GM19452 (cell line): ENCODE measurements around the gene OBP2A.
"Not testable (repeated sequence)": the region's sequence is repeated elsewhere in the genome, so short reads cannot be mapped to it uniquely, and the experiment has no call there.

Experiments
- ATAC-seq: cut with Tn5 transposase; IDR thresholded peaks from one replicate; pipeline ENCODE4 v1.9.1; 2021; ENCODE audit not compliant: unreplicated experiment

The OBP2A gene

DNA sequence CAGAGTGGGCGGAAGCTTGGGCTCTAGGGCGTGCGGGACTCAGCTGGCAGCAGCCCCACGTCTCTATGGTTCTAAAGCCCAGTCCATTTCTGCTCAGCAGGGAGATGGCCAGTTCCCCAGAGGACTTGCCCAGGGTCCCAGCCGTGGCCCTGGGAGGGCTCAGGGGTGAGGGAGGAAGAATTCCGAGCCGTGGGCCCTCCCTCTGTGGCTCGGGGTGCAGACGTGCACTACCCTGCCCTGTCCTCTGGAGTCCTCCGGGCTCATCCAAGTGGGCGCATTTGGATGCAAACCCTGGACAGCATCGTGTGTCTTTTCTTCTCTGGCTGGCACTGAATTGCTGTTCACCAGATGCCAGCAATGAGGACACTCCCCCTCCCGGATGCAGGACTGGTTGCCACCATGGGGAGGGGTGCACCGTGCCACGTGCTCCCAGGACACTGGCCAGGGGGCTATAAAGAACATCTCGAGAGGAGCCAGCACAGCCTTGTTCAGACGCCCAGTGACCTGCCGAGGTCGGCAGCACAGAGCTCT, at the start of gene OBP2A:
Gene OBP2A (plus strand): TSS at position 481 of the 531 bp plus-strand sequence. CDS start 55 bp downstream, outside the sequence.
- ATAC-seq = not testable (repeated sequence)

DNA sequence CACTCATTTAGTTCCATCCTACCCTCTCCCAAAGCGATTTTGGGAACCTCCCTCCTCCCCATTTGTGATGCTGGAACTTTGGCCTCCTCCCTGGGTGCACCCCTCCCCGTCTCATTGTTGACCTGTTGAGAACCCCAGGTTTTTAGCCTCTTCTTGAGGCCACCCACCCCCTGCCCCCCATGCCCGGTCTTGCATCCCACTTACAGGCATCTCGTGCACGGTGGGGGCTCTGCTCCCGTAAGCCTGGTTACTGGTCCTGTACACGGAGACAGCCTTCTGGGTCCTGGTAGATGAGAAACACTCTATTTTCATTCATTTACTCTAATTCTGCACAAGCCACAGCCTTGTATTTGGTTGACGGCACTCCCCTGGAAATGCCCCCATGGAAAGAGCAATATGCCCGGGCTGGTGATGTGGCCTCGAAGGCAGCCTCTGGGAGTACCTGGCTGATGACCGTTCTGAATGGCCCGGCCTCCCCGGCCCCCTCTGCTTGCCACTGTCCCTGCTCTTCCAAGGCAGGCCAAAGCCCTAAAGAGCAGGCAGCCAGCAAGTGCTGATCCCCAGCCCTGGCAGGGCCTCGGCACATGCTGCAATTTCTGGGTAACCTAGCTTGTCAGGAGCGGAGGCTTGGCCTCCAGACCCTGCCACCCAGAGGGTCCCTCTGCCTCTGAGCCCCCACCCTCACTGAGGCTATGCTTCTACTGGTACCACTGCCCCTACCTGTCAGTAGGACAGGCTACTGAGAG, 47.4 kb upstream of the OBP2A start:
- no peak for ATAC-seq

- peak; percentile 41 for ATAC-seq
These were observed 46.4 kb upstream of the OBP2A start for GRCh38 chr9:135499326-135500070.

DNA sequence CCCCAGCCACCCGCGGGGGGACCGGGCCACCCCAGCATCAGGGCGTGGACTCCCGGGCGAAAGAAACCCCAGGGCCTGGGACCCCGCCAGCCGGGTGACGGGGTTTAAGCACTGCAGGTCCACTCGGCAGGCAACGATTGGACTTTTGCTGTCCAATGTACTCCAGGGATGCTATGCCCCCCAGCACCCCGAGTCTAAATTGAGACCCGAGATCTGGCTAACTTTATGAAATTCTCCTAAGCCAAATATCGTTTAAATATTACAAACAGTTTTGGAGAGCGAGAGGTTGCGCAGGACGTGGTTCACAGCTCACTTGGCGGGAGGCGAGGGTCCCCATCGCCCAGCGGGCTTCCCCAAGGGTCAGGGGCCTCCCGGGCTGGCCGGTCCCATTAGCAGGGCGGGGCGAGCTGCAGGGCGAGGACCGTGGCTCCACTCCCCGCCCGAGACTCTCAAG, 45.8 kb upstream of the OBP2A start:
- ATAC-seq = no peak

- peak; percentile 82 for ATAC-seq
These were observed 45.2 kb upstream of the OBP2A start, which contains the start of gene MRPS2 for GRCh38 chr9:135500525-135501260. Gene MRPS2 (plus strand): TSS chr9:135500682. CDS start chr9:135500711, 29 bp downstream.

DNA sequence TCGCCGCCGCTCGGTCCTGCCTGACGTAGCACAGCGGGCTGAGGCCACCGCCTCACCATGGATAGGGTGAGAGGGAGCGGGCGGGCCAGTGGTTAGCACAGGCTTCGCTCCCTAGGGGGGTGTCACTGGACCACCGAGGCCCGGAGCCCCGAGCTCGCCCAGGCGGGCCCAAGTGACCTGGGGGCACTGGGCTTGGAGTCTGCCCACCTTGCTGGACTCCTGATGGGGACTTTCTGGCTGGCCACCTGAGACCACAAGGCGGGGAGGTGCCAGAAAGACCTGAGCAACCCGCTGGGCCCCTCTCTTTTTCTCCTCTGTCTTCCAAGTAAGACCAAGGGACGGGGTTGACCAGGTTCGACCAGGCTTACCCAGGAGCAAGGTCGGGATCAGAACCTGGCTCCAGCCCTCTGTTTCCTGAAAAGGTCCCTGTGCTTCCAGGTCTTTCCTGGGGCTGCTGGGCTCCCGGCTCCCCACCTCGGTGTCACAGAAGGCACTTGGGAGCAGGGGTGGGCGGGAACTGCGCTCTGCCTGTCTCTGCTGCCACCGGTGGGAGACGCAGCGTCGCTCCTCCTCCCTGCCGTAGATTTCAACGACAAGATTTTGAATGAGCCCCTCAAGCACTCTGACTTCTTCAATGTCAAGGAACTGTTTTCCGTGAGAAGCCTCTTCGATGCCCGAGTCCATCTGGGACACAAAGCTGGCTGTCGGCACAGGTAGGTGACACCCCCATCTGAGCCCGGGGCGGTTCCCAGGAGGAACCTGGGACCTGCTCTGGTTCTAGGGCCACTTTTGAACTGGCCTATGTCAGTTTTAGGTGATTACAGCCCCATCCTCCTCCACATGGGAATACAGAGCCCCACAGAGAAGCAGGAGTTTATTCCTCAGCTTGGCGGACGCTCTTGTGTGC, 44.4 kb upstream of the OBP2A start:
- no peak for ATAC-seq

- ATAC-seq = no peak
These were observed 43.6 kb upstream of the OBP2A start for GRCh38 chr9:135502168-135502872.

DNA sequence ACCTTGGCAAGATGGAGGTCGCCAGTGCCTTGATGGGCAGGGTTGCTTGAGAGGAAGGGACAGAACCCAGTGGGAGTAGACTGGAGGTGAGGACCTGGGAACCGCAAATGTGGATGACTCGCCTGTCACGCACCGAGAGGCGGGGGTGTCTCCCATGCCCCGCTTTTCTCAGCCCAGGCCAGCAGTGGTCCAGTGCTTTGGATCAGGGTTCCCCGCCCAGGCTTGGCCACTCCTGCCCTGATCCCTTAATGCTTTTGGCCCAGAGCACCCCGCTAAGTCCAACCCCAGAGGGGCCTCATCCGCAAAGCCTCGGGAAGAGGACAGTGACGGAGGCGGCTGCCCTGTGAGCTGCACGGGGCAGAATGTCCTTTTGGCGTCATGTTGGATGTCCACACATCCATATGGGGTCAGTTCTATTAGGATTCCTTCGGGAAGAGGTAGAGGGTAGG, 43.0 kb upstream of the OBP2A start:
- no peak for ATAC-seq

- no peak for ATAC-seq
These were observed 42.3 kb upstream of the OBP2A start for GRCh38 chr9:135503371-135504261.

DNA sequence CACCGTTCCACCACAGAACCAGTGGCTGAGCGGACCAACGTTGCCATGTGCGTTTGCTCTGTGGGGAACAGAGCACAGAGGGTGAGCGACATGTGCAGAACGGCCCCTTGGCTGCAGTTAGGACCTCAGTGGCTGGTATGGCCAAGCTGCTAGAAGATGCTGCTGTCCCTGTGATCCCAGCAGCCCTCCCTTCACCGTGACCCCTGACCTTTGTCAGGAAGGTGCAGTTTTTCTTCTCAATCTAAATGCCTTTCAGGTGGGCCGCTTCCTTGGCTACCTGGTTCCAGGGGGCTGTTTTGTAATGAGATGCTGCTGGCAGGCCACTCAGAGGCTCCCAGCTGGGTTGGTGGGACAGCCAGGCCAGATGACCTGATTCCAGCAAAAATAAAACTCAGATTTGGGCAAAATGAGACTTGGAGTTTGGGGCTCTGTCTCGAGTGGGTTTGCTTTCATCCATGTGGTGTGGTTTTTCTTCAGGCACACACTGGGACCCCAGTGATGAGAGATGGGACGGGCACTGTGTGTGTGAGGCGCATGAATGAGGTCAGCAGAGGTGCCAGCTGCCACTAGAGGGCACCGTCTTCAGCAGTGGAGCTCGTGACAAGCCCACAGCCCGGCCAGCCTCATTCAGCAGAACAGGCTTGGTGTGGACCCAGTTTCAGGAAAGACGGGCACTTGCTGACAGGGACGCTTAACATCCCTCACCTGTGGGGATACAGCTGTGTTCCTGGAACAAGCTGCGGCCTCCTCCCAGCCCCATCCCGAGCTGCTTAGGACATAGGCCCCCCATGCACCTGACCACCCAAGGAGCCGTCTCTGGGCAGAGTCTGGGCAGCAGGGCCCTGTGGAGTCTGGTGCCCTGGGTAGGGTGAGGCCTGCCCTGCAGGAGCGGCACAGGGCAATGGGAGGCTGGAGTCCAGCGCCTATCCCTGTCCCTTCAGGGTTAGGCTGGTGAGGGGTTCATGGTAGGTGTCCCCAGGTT, 41.4 kb upstream of the OBP2A start:
- no peak for ATAC-seq

DNA sequence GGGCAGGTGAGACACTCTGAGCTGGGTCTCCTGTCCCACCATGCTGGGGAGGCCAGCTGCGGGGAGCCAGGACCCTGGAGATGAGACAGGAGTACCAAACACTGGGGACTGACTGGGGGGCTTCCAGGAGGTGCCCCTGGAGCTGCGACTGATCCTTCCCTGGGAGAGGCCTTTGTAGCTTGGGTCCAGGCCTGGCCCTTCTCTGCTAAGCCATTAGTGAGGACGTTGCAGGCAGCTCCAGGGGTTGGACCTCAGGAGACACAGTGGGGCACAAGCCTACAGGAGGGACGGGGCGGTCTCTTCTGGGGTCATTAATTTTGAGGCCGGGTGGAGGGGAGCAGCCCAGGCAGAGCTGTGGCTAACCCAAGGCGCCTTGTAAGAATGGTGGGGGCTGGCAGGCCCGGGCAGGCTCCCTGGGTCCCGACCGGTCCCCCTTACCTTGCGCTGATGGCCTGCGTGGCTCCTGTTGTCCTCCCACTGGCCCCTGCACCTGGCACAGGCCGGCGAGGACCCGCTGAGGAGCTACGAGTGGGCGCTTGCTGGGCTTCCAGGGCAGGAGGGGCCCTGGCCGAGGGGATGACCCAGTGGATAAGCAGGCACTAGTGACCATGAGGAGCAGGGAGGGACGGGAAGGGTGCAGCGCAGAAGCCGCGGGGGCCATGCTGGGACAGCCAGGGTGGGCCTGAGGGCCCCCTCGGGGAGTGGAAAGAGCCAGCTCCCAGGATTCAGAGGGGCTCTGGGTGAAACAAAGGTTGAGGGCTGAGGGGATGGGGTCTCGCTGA, 40.3 kb upstream of the OBP2A start:
- ATAC-seq = no peak

DNA sequence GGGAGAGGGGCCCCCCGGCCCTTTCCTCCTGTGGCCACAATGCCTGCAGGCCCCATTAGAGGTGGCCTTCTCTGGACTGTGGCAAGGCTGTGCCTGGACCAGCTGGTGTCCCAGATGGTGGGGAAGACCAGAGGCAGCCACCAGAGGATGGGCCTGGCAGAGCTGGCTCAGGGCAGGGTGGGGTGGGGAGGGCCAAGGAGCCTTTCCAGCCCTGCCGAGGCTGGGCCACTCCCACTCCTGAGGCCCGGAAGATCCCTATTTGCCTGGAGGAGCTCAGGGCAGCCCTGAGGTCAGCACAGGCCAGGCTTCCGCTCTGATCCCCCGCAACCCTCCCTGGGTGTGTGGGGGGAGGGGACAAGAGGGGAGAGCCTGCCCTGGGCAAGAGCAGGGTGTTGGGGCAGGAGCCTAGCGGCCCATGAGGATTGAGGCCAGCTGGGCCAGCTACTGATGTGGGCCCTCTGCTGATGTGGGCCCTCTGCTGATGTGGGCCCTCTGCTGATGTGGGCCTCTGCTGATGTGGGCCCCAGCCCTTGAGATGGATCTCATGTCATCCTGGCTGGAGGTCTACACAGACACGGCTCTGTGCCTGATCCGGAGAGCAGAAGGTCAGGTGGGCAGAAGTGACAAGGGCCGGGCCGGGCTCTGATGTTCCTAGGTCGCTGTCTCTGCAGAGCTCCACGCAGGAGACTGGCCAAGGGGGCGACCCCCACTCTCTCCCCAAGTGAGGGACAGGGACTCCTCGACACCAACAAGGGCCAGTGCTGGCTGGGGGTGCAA, 39.4 kb upstream of the OBP2A start:
- no peak for ATAC-seq

- ATAC-seq = no peak
These were observed 38.6 kb upstream of the OBP2A start for GRCh38 chr9:135507104-135508035.

- ATAC-seq = no peak
These were observed 37.6 kb upstream of the OBP2A start for GRCh38 chr9:135508211-135508820.
